Nephron (organoid): ENCODE measurements around the gene HNF1A.

Experiments
- H3K27ac Mint-ChIP-seq, 3 experiments: 2 replicates each; pipeline ENCODE4 v1.8.0; 2020; ENCODE audit warnings: mixed read lengths in 3 of 3, mild to moderate bottlenecking in 2 of 3, moderate library complexity in 1 of 3
- H3K27me3 Mint-ChIP-seq: 2 replicates; pipeline ENCODE4 v1.8.0; 2021; ENCODE audit warnings: low read depth, mild to moderate bottlenecking, moderate library complexity, mixed read lengths
- H3K36me3 Mint-ChIP-seq: 2 replicates; pipeline ENCODE4 v1.8.0; 2020; ENCODE audit warnings: low read depth, mixed read lengths
- H3K4me1 Mint-ChIP-seq: 2 replicates; pipeline ENCODE4 v1.8.0; 2020; ENCODE audit warnings: mixed read lengths
- H3K4me3 Mint-ChIP-seq, 3 experiments: 2 replicates each; pipeline ENCODE4 v1.8.0; 2020; ENCODE audit warnings: mild to moderate bottlenecking in 3 of 3, mixed read lengths in 3 of 3, moderate library complexity in 2 of 3
- H3K9me3 Mint-ChIP-seq: 2 replicates; pipeline ENCODE4 v1.8.0; 2020; ENCODE audit warnings: mixed read lengths
- CTCF ChIP-seq, 3 experiments: fragments of 200-600 bp; sonication (generic); IDR thresholded peaks; one replicate each; pipeline ENCODE4 v1.5.0; 2021; ENCODE audit warnings: antibody characterized with exemption in 3 of 3; ENCODE audit not compliant: unreplicated experiment in 3 of 3

The HNF1A gene

GRCh38 chr12:121015825-121016766, 37.8 kb downstream of the HNF1A start, which contains the start of gene C12orf43:
TSS of gene C12orf43 (minus strand) at chr12:121016487. CDS start at chr12:121016474, 13 bp downstream.
- Mint-ChIP-seq H3K36me3 (peaks cover 8% of the 10 kb centered on the region), H3K9me3 (no peaks in the 10 kb centered on the region), H3K4me1 (peaks cover 18% of the 10 kb centered on the region), H3K27ac (peak within 1 kb of the TSS; percentile 59 to 95 (median 94)), H3K4me3 (peak within 1 kb of the TSS; percentile 95 to 98 (median 98)), H3K27me3 (no peaks in the 10 kb centered on the region)
- no peak for TF ChIP-seq CTCF (IDR thresholded peaks at IDR 0.05; ENCODE audit: unreplicated experiment in 3 of 3)

DNA sequence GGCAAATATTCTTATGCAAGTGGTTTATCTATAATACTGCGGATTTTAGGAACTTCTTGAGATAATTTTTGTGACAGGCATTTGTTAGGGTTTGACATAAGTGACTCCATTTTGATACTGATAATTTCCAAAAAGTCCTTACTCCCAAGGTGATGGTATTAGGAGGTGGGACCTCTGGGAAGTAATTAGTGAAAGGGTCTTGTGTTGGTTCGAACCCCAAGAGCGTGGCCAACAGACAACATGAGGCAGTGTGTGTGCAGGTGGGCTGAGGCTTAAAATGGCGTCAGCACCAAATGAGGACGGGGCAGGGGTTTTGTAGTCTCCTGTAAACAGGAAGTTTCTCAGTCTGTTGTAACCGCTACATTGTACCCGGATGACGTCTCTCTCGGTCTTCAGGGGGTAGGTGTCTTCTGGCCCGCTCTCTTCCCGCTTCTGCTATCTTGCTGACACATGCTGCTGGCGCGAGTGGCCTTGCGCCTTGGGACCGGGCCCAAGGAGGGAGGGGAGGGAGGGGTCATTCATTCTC, 39.7 kb downstream of the HNF1A start:
- Mint-ChIP-seq H3K27ac (no peak overlapping the region), H3K4me3 (no peak overlapping the region), H3K9me3 (no peaks in the 10 kb centered on the region), H3K27me3 (no peaks in the 10 kb centered on the region), H3K36me3 (no peaks in the 10 kb centered on the region), H3K4me1 (peaks cover 18% of the 10 kb centered on the region)
- no peak for TF ChIP-seq CTCF (IDR thresholded peaks at IDR 0.05; ENCODE audit: unreplicated experiment in 3 of 3)

- Mint-ChIP-seq H3K27me3 (no peaks in the 10 kb centered on the region), H3K36me3 (no peaks in the 10 kb centered on the region), H3K4me3 (no peak overlapping the region), H3K4me1 (peaks cover 18% of the 10 kb centered on the region), H3K9me3 (no peaks in the 10 kb centered on the region), H3K27ac (no peak overlapping the region)
- no peak for TF ChIP-seq CTCF (IDR thresholded peaks at IDR 0.05; ENCODE audit: unreplicated experiment in 3 of 3)
Measured at GRCh38 chr12:121018860-121019617, 40.7 kb downstream of the HNF1A start.

- Mint-ChIP-seq H3K27ac (no peak overlapping the region), H3K27me3 (no peaks in the 10 kb centered on the region), H3K36me3 (no peaks in the 10 kb centered on the region), H3K9me3 (no peaks in the 10 kb centered on the region), H3K4me1 (no peaks in the 10 kb centered on the region), H3K4me3 (no peak overlapping the region)
- TF ChIP-seq CTCF (IDR thresholded peaks at IDR 0.05; ENCODE audit: unreplicated experiment in 3 of 3), result no peak
Measured at GRCh38 chr12:121021754-121022153, 43.4 kb downstream of the HNF1A start.

DNA sequence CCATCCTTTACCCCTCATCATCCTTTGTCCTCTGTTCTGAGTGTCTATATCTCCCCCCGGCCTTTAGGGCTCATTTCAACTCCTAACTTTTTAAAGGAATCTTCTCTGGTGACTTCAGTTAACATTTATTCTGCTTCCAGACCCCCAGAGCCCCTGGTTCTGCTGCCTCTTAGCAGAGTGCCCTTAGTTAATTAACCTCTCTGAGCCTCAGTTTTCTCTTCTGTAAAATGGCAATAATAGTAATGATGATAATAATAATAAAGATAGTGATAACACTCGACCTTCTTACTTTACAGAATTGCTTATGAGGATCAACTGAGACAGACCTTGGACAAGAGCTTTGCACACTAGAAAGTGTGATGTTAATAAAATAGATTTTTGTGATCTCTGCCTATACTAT, 44.4 kb downstream of the HNF1A start:
- Mint-ChIP-seq H3K36me3 (no peaks in the 10 kb centered on the region), H3K9me3 (no peaks in the 10 kb centered on the region), H3K4me1 (no peaks in the 10 kb centered on the region), H3K27ac (no peak overlapping the region), H3K4me3 (no peak overlapping the region), H3K27me3 (no peaks in the 10 kb centered on the region)
- TF ChIP-seq CTCF (IDR thresholded peaks at IDR 0.05; ENCODE audit: unreplicated experiment in 3 of 3), result no peak
